GM18861 (cell line): Measurements from ENCODE around the gene TRMT6.

Experiments used
- ATAC-seq: cut with Tn5 transposase; IDR thresholded peaks from one replicate; pipeline ENCODE4 v1.9.1; 2021; ENCODE audit not compliant: unreplicated experiment

The TRMT6 gene, protein sequence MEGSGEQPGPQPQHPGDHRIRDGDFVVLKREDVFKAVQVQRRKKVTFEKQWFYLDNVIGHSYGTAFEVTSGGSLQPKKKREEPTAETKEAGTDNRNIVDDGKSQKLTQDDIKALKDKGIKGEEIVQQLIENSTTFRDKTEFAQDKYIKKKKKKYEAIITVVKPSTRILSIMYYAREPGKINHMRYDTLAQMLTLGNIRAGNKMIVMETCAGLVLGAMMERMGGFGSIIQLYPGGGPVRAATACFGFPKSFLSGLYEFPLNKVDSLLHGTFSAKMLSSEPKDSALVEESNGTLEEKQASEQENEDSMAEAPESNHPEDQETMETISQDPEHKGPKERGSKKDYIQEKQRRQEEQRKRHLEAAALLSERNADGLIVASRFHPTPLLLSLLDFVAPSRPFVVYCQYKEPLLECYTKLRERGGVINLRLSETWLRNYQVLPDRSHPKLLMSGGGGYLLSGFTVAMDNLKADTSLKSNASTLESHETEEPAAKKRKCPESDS

DNA sequence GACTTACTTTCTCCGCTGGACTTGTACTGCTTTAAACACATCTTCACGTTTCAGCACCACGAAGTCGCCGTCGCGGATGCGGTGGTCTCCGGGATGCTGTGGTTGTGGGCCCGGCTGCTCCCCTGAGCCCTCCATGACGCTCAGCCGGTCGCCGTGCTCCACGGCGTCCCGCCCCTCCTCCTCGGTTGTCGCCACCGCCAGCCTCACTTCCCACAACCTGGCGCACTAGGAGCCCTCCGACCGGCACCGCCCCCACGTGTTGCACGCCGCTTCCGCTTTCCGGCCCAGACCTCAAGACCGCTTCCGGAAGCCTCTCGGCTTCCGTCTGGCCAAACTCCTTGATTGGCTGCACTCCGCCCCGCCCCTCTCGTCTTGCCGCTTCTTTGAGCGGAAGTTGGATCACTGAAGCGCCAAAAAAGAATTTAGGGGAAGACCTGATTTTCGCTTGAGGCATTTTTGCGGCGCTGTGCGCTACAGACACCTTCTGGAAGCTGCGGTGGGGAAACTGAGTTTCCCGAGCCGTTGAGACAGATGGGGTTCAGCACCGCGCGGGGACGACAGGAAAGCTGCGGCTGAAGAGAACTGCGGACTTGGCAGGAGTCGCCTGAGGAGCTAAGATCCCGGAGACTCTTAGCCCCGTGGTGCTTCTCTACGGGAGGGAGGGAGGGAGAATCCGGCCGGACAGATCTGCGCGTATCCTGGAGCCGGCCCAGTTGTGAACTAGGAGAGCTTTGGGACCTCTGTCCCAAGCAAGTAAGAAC is at the start of gene TRMT6, which contains the start of gene MCM8:
TSS of gene TRMT6 (minus strand) at position 263 of the 761 bp plus-strand sequence. CDS start at position 135, 128 bp downstream.
TSS of gene MCM8 (plus strand) at position 382 of the 761 bp plus-strand sequence. CDS start 1,364 bp downstream, outside the sequence.
- peak; percentile 87 for ATAC-seq

DNA sequence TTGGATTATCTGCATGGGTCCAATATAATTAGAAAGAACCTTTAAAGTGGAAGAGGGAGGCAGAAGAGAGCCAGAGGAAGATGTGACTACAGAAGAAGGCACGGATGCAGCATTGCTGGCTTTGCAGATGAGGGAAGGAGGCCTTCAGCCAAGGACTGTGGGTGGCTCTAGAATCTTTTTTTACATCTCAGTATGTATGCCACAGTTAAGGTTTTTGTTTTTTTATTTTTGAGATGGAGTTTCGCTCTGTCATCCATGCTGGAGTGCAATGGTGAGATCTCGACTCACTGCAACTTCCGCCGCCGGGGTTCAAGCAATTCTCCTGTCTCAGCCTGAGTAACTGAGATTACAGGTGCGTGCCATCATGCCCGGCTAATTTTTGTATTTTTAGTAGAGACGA is 49.5 kb upstream of the TRMT6 start:
- no peak for ATAC-seq

DNA sequence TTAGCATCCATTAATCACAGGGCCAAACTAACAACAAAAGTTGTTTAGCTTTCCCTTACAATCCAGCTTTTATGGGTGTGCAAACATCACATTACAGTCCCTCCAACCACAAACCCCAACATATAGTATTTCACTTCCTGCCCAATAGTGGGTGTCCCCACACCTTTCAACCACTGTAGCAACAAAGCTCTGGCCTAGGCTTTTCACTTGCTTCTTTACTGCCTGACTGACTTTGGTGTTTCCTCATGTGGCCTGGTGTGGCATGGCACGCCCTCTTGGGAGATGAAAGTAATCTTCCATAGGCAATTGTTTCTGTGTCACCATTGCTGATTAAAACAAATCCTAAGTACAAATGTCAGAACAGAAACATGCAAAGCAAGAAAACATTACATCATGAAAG is 46.4 kb upstream of the TRMT6 start:
- peak; percentile 93 for ATAC-seq

DNA sequence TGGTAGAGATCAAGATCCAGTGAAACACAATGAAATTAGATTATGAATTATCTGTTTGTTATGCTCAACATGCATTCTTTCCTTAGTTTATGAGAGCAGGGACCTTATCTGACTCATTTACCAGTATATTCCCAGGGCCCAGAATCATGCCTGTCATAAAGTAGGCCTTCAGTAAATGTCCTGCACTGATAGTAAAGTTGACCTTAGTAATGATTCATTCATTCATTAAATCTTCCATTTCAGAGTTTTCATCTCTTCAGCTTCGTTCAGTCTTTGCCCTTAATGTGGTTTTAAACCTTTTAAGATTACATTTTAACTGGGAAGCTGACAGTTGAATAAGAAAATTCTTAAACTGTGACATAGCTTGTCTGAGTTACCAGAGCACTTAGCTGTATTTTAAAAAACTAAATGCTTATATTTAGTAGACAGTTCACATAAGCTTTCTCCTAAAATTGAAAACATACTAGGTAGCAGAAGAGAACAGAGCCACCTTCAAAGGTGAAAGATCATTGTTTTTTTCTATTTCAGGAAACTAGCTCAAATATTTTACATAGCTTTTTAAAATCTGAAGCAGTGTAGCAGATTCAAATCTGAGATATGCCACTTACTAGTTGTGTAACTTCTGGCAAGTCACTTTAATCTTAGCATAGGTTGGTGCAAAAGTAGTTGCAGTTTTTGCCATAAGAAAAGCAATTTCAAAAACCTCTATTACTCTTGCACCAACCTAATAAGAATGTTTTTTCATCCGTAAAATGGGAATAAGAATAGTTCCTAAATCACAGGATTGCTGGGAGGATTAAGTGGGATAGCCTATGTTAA is 41.5 kb upstream of the TRMT6 start:
- ATAC-seq: no peak

DNA sequence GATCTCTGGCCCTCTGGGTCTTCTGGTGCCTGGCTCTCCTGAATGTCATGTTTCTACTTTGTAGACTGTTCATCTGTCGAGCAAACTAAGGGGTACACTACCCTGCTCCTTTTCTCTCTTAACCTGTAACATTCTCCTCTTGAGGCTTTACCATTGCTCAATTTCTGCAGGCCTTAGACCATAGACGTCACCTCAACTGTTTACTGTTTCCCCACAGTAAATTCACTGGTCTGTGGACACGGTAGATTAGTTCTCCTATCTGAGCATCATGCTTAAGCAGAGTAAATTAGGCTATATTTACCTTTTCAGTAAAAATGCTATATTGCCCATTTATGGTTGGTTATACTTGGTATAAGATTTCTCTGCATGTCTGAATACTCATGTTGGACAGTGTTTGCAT is 40.6 kb upstream of the TRMT6 start:
- no peak for ATAC-seq

DNA sequence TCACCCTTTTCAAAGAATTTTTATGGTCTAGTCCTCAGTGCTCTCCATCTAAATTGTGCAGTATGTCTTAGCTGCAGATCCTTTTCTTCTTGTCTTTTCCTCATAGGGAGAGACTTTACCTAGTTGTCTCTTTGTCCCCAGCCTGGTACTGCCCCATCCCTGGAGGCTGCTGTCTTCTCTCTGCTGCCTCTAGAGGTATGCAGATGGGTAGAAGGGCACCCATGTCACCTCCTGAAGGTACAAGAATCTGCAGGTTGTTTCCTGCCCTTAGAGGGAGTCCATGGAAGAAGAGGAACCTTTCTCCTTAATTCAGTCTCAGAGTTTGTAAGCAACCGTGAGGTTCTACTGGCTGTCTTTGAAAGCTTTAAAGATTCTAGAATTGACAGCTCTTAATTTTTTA is 39.2 kb upstream of the TRMT6 start:
- no peak for ATAC-seq

DNA sequence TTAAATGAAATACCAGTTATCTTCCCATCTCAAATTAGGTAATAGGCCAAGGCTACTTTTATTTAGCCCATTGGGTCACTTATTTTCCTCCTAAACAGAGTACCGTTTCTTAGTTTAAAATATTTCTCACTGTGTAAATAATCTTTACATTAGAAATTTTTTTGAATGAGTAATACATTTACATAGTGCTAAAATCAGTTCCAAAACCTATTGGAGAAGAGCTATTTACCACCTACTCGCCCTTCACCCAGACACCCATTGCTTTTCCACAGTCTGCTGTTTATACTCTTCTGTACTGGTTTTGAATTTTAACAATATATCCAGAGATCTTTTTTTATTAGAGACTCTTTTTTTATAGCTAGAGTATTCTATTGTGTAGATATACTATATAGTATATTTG is 37.0 kb upstream of the TRMT6 start:
- no peak for ATAC-seq

DNA sequence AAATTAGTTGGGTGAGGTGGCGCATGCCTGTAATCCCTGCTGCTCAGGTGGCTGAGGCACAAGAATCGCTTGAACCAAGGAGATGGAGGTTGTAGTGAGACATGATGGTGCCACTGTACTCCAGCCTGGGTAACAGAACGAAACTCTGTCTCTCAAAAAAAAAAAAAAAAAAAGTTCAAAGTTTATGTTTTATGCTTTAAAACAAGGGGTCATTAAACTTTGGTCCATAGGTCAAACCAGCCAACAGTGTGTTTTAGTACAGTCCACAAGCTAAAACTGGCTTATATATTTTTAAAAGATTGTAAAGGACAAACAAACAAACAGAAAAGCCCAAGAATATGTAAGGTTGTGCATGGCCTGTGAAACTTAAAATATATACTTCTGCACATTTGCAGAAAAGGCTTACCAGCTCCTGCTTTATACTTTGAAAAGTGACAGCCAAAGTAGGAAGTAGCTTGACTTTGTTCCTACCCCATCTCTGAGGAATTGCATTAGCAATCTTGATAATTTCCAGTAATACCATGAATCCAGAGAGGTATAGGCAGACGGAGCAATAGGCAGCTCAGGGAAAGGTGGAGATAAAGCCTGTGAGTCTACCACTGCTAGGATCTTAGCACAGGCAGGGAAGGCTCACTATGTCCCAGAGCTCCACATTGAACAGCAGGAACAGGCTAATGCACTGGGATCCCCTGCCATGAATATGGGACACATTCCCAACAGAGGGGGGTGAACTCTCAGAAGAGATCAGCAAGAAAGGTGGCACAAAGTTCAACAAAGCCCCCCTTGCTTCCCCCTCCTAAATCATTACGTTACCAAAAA is 30.6 kb upstream of the TRMT6 start:
- no peak for ATAC-seq

DNA sequence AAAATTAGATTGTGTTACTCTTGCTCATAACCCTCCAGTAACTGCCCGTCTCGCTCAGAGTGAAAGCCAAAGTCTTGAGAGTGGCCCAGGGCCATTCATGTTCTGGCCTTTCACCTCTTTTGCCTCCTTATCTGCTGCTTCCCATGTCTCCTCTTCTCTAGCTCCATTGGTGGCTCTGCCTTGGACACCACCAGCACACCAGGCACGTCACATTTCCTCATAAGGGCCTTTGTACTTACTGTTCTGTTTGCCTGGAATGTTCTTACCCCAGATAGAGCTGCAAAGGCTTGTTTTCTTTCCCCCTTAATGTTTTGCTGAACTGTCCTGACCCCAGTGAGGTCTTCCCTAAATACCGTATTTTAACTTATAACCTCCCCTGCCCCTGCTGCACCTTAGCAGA is 29.5 kb upstream of the TRMT6 start:
- ATAC-seq: no peak

DNA sequence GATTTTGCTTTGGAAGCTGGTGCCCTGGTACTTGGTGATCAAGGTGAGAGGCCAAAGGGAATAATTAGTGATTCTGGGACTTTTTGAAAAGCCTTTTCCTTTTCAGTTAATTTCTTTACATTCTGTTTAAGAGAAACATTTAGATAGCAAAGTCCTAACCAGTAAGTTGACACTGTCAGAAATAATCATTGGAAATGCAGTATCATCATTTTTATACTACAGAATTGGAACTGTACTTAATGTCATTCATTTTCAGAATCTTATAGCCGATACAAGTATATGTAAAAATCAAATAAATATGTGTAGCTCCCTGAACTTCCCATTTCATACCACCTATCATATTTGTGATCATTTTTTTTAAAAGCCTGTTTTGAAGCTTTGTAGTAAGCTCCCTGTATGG is 27.6 kb upstream of the TRMT6 start:
- ATAC-seq: no peak

DNA sequence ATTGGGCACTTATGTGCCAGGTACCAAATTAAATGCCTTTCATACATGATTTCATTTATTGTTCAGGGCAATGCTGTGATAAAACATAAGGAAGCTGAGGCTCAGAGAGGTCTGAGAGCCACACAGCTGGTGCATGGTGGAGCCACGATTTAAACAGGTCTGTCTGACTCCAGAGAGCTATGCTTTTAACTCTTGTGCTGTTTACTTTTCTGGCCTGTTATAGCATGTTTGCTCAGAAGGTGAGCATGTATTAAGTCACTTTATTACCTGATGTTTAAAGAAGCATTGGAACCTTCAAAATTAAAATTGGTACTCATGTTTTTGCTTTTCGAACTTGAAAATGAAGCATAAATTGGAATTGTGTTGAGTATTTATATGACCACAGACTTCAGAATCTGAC is 26.9 kb upstream of the TRMT6 start:
- ATAC-seq: no peak

DNA sequence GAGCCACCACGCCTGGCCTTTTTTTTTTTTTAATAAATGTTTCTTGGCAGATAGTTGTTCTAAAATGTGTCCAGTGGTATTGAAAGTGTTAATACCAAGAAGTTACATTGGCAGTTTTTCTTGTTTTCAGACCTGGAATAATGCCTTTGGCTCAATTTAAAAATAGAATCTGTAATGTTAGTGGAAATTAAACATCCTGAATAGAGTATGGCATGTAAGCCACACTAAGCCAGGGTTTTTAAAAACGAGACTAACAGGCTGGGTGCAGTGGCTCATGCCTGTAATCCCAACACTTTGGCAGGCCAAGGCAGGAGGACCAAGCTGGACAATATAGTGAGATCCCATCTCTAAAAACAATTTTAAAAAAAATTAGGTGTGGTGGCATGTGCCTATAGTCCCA is 25.4 kb upstream of the TRMT6 start:
- ATAC-seq: no peak

DNA sequence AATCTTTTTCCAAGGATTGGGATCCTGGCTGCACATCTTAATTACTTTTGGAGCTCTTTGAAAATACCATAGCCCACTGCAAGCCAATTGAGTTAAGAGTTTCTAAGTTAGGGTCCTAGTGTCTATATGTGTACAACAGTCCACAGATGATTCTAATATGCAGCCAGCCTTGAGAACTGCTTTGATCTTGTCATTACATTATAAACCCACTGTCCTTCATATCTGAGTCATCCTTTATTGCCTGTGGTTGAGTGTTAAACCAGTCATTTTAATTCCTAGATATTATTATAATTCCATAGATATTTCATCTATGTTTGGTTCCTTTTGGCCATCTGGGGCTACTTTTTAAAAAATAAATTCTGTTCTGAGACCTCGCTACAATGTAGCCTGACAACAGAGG is 24.2 kb upstream of the TRMT6 start:
- no peak for ATAC-seq

DNA sequence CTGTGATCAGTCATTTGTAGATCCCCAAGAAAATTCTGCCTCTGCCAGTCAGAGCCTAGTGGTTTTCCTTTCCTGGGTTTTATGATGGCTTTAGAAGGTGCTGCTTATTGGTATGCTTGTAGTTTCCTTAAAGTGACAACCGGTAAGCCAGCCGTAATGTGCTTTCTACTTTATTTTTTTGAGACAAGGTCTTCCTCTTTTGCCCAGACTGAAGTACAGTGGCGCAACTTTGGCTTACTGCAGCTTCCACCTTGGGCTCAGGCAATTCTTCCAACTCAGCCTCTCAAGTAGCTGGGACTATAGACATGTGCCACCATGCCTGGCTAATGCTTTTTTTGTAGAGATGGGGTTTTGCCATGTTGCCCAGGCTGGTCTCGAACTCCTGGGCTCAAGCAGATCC is 23.6 kb upstream of the TRMT6 start:
- no peak for ATAC-seq

DNA sequence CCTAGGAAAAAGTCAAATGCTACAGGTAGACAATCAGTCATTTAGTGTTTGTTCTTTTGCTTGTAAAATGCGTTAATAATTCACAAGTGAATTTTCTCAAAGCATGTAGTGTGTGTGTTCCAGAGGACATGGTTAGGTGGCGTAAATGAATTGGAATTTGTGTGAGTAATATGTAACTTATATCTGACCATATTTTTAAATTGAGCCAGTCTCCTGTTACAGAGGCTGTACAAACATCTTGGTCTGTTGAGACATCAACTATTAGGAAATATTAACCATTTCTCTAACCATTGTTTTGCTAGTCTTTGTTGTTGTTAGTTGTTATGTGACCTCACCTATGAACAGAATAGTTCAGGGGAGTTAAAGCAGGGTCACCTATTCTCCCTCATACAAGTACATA is 22.8 kb upstream of the TRMT6 start:
- ATAC-seq: no peak

DNA sequence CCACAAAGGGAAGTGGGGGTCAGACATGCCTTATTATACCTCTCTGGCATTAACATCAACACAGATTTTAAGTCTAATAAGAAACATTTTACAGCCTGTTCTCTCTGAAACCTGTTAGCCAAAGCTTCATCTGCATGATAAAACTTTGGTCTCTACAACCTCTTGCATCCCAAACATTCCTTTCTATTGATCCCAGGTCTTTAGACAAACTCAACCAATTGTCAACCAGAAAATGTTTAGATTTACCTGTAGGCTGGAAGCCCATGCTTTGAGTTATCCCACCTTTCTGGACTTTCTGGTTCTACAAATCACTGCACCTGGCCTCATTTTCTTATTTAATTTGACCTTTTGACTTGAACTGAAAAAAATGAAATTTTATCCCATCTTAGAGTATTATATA is 20.9 kb upstream of the TRMT6 start:
- no peak for ATAC-seq

DNA sequence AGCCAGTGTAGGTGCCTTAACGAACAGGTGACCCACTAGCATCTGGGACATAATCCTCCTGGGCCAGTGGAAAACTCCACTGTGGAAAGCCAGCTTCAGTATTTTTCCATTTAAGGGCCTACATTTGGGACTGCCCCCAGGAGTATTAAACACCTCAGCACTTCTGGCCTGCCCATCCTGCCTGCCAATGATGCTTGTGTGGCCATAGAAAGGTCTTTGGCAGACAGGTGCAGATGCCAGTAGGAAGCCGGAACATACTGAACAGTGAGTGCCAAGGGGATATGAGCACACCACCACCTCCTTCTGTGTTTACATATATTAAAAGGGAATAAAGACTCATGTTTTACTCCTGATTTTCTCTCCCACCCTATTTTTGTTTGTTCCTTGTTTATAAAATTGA is 20.0 kb upstream of the TRMT6 start:
- no peak for ATAC-seq

DNA sequence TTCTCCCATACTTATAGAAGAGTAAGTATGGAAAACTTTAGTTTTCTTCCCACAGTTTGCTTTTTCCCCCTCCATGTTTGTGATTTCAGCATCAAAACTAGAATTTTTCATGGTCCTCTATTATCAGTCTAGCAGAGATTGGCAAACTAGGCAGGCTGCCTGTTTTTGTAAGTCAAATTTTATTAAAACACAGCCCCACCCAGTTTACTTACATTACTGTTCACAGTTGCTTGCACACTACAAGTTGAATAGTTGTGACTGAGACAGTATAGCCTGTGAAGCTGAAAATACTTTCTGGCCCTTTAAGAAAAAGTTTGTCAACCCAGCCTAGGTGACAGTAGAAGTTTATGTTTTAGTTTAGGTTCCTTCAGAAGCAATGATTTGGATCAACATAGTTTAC is 19.6 kb upstream of the TRMT6 start:
- no peak for ATAC-seq

DNA sequence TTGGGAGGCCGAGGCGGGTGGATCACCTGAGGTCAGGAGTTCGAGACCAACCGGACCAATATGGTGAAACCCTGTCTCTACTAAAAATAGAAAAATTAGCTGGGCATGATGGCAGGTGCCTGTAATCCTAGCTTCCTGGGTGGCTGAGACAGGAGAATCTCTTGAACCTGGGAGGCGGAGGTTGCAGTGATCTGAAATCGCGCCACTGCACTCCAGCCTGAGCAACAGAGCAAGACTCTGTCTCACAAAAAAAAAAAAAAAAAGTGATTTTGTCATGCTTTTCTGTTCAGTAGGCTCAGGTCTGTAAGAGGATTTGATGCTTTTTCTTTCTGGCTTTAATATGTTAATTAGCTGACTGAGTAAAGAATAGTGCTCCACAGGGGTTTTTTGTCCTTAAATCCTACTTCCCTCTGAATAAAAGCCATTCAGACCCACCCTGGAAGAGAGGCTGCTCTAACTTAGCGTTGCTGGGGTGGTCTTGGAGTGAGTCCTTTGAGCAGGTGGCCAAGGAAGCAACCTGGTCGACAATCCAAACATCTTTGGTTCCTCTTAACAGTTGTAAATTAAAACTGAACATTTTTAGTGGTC is 19.1 kb upstream of the TRMT6 start:
- ATAC-seq: no peak

DNA sequence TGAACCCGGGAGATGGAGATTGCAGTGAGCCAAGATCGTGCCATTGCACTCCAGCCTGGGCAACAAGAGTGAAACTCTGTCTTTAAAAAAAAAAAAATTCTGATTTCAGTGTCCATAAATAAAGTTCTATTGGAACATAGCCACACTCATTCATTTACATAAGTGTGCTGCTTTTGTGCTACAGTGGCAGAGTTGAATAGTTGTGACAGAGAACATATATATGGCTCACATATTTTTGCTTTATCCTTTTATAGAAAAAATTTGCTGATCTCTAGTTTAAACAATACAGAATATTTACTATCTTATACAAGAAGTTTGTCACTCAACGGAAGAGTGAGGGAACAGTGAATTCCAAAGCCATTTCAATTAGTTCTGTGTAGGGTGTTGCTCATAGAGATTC is 18.1 kb upstream of the TRMT6 start:
- no peak for ATAC-seq
